ENCODE results near the gene PRDM12. TPM values are rescaled to one million over a fixed set of nuclear protein-coding genes. Genes with fewer than 3 reads are reported as not detected.

Gene PRDM12
- total and polyA plus RNA-seq, 10 donors = 0.06 to 0.07 TPM; not detected in 8

- Histone ChIP-seq H3K9me3 (no peaks in the 10 kb centered on the region), H3K36me3 (peaks cover 4 to 41% (median 30%) of the 10 kb centered on the region in 6 donors), H3K27ac (no peak overlapping the region), H3K4me3 (no peak overlapping the region), H3K27me3 (replicated peaks in 1 of 7) (no peaks in the 10 kb centered on the region), H3K4me1 (peaks cover 0 to 17% (median 7%) of the 10 kb centered on the region in 6 donors)
- DNase-seq = no peak
- intact Hi-C loops (cut with DNase I; ENCODE audit: low total_unique reads) = loop anchor here (10.0 kb wide), 1 partner anchor 237 kb away; no protein-coding TSS in a partner anchor
- 47 to 56% (median 52%) methylated on average over 9 of the region's 9 CpGs for WGBS, 5 donors
- peak; percentile 40 to 80 (median 72) for TF ChIP-seq CTCF (IDR thresholded peaks at IDR 0.05 in 8 of 11, conservative IDR thresholded peaks at IDR 0.05 in 3 of 11)
- no peak for TF ChIP-seq POLR2AphosphoS5 (IDR thresholded peaks at IDR 0.05)
- no peak for TF ChIP-seq POLR2A (IDR thresholded peaks at IDR 0.05)
These were observed 43.0 kb downstream of the PRDM12 start for GRCh38 chr9:130707225-130707976.

- WGBS, 5 donors = 89 to 94% (median 91%) methylated on average over 8 of the region's 8 CpGs
- H3K4me3 ChIP-seq = no peak overlapping the region
These were observed 46.5 kb downstream of the PRDM12 start for GRCh38 chr9:130710822-130711352.

GRCh38 chr9:130711469-130711868 lies 47.1 kb downstream of the PRDM12 start:
- 84 to 96% (median 93%) methylated on average over 8 of the region's 8 CpGs for WGBS, 5 donors
- Histone ChIP-seq H3K4me3 (no peak overlapping the region), H3K36me3 (peaks cover 0 to under 1% (median 0%) of the 10 kb centered on the region in 6 donors), H3K27ac (no peak overlapping the region), H3K27me3 (replicated peaks in 1 of 7) (no peaks in the 10 kb centered on the region), H3K9me3 (no peaks in the 10 kb centered on the region), H3K4me1 (peaks cover 22 to 52% (median 38%) of the 10 kb centered on the region in 6 donors)
- no peak for TF ChIP-seq POLR2AphosphoS5 (IDR thresholded peaks at IDR 0.05)
- TF ChIP-seq CTCF (IDR thresholded peaks at IDR 0.05 in 8 of 11, conservative IDR thresholded peaks at IDR 0.05 in 3 of 11) = no peak
- no peak for TF ChIP-seq POLR2A (IDR thresholded peaks at IDR 0.05)
- no peak for DNase-seq
- intact Hi-C loops (cut with DNase I; ENCODE audit: low total_unique reads) = no loop called here

More at GRCh38 chr9:130710822-130711352, 46.5 kb downstream of the PRDM12 start:
- H3K9me3 ChIP-seq = no peaks in the 10 kb centered on the region
- intact Hi-C loops (cut with DNase I; ENCODE audit: low total_unique reads) = no loop called here
- peaks cover 18 to 46% (median 33%) of the 10 kb centered on the region in 6 donors for H3K4me1 ChIP-seq
- H3K27me3 ChIP-seq (replicated peaks in 1 of 7) = no peaks in the 10 kb centered on the region
- no peak for DNase-seq
- TF ChIP-seq POLR2AphosphoS5 (IDR thresholded peaks at IDR 0.05) (no peak), POLR2A (IDR thresholded peaks at IDR 0.05) (no peak), CTCF (IDR thresholded peaks at IDR 0.05 in 8 of 11, conservative IDR thresholded peaks at IDR 0.05 in 3 of 11) (no peak)
- peaks cover 0 to 6% (median 0%) of the 10 kb centered on the region in 6 donors for H3K36me3 ChIP-seq
- H3K27ac ChIP-seq = no peak overlapping the region

Data from spleen (tissue), 11 donors.